ENCODE results near the gene ZFAND3.

The ZFAND3 gene

GRCh38 chr6:38064431-38064830 lies 244.9 kb downstream of the ZFAND3 start:
- H3K4me3 ChIP-seq (ENCODE audit: low read depth, low read length, poor library complexity, severe bottlenecking) = no peak overlapping the region
- H3F3A ChIP-seq (ENCODE audit: insufficient read depth, low read length) = no peaks in the 10 kb centered on the region
- H3K9me2 ChIP-seq (ENCODE audit: low read depth, low read length) = no peaks in the 10 kb centered on the region
- H3K4me2 ChIP-seq (ENCODE audit: low read length) = no peak overlapping the region
- peaks cover 15% of the 10 kb centered on the region for H3K36me3 ChIP-seq (ENCODE audit: insufficient read depth, low read length)
- H3K9me3 ChIP-seq (ENCODE audit: low read length) = no peaks in the 10 kb centered on the region
- no peaks in the 10 kb centered on the region for H3K79me2 ChIP-seq (ENCODE audit: insufficient read depth, low read length)
- H4K20me1 ChIP-seq (ENCODE audit: insufficient read depth, low read length) = no peaks in the 10 kb centered on the region
- peaks cover 27% of the 10 kb centered on the region for H3K4me1 ChIP-seq (ENCODE audit: insufficient read depth, low read length, severe bottlenecking)
- H2AFZ ChIP-seq (ENCODE audit: low read length) = no peak overlapping the region
- no peaks in the 10 kb centered on the region for H3K27me3 ChIP-seq (ENCODE audit: insufficient read depth, low read length)
- no peak for TF ChIP-seq EZH2 (IDR thresholded peaks at IDR 0.05; ENCODE audit: borderline replicate concordance, low read length)
- no peak for TF ChIP-seq CTCF (IDR thresholded peaks at IDR 0.05; ENCODE audit: low read length)
- no peak overlapping the region for H3K9ac ChIP-seq (ENCODE audit: low read length)
- no peak overlapping the region for H3K27ac ChIP-seq (ENCODE audit: low read depth, low read length, poor library complexity, severe bottlenecking)

- no peak for TF ChIP-seq EZH2 (IDR thresholded peaks at IDR 0.05; ENCODE audit: borderline replicate concordance, low read length)
- no peak for TF ChIP-seq CTCF (IDR thresholded peaks at IDR 0.05; ENCODE audit: low read length)
- no peak overlapping the region for H2AFZ ChIP-seq (ENCODE audit: low read length)
- no peak overlapping the region for H3K27ac ChIP-seq (ENCODE audit: low read depth, low read length, poor library complexity, severe bottlenecking)
- H3K36me3 ChIP-seq (ENCODE audit: insufficient read depth, low read length) = peaks cover 15% of the 10 kb centered on the region
- H3K4me3 ChIP-seq (ENCODE audit: low read depth, low read length, poor library complexity, severe bottlenecking) = no peak overlapping the region
- no peaks in the 10 kb centered on the region for H4K20me1 ChIP-seq (ENCODE audit: insufficient read depth, low read length)
- no peak overlapping the region for H3K9ac ChIP-seq (ENCODE audit: low read length)
- H3K79me2 ChIP-seq (ENCODE audit: insufficient read depth, low read length) = no peaks in the 10 kb centered on the region
- no peaks in the 10 kb centered on the region for H3F3A ChIP-seq (ENCODE audit: insufficient read depth, low read length)
- no peak overlapping the region for H3K4me2 ChIP-seq (ENCODE audit: low read length)
- no peaks in the 10 kb centered on the region for H3K9me2 ChIP-seq (ENCODE audit: low read depth, low read length)
- H3K4me1 ChIP-seq (ENCODE audit: insufficient read depth, low read length, severe bottlenecking) = peaks cover 27% of the 10 kb centered on the region
- no peaks in the 10 kb centered on the region for H3K27me3 ChIP-seq (ENCODE audit: insufficient read depth, low read length)
- H3K9me3 ChIP-seq (ENCODE audit: low read length) = no peaks in the 10 kb centered on the region
Measured at GRCh38 chr6:38065734-38066305, 246.3 kb downstream of the ZFAND3 start.

GRCh38 chr6:38067263-38067980 lies 247.9 kb downstream of the ZFAND3 start:
- no peaks in the 10 kb centered on the region for H3K9me2 ChIP-seq (ENCODE audit: low read depth, low read length)
- H3K27ac ChIP-seq (ENCODE audit: low read depth, low read length, poor library complexity, severe bottlenecking) = peak overlapping the region; percentile 24
- no peak for TF ChIP-seq CTCF (IDR thresholded peaks at IDR 0.05; ENCODE audit: low read length)
- TF ChIP-seq EZH2 (IDR thresholded peaks at IDR 0.05; ENCODE audit: borderline replicate concordance, low read length) = no peak
- H3K4me1 ChIP-seq (ENCODE audit: insufficient read depth, low read length, severe bottlenecking) = peaks cover 27% of the 10 kb centered on the region
- peaks cover 14% of the 10 kb centered on the region for H3K36me3 ChIP-seq (ENCODE audit: insufficient read depth, low read length)
- no peaks in the 10 kb centered on the region for H3K9me3 ChIP-seq (ENCODE audit: low read length)
- no peaks in the 10 kb centered on the region for H3F3A ChIP-seq (ENCODE audit: insufficient read depth, low read length)
- H3K4me3 ChIP-seq (ENCODE audit: low read depth, low read length, poor library complexity, severe bottlenecking) = no peak overlapping the region
- no peaks in the 10 kb centered on the region for H3K79me2 ChIP-seq (ENCODE audit: insufficient read depth, low read length)
- no peak overlapping the region for H3K4me2 ChIP-seq (ENCODE audit: low read length)
- no peaks in the 10 kb centered on the region for H4K20me1 ChIP-seq (ENCODE audit: insufficient read depth, low read length)
- no peak overlapping the region for H3K9ac ChIP-seq (ENCODE audit: low read length)
- H3K27me3 ChIP-seq (ENCODE audit: insufficient read depth, low read length) = no peaks in the 10 kb centered on the region
- H2AFZ ChIP-seq (ENCODE audit: low read length) = no peak overlapping the region

Data from OCI-LY1 (cell line).